Pulmonary artery endothelial cell (primary cell): Measurements from ENCODE around the gene IFT81. TPM values are rescaled to one million over a fixed set of nuclear protein-coding genes. Genes with fewer than 3 reads are reported as not detected.
A peak's percentile ranks its signal among the peaks of the same experiment; 100 is the strongest.

Source experiments
- DNase-seq: peaks from one replicate; pipeline ENCODE4 v3.0.0-alpha.2; 2011; ENCODE audit warnings: low read depth, low spot score
- total RNA-seq: library from RNA; depleted of rRNA; stranded (reverse); fragments of >200 nt; gene quantifications from 2 replicates; pipeline ENCODE4 v1.2.3, GENCODE V29; 2014

The IFT81 gene
- total RNA-seq, 1 donor from 2014 or later, result 8.4 TPM

DNA sequence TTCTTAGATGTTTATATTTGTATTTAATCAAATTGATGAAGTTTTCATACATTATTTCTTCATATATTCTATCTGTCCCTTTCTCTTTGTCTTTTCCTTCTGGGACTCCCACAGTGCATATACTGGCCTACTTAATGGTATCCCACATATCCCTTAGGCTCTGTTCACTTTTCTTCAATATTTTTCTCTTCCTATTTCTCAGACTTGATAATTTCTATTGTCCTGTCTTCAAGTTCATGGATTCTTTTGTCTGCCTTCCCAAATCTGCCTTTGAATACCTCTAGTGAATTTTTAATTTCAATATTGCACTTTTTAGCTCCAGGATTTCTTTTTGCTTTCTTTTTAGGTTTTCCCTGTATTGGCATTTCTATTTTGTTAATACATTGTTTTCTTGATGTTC is 33.4 kb downstream of the IFT81 start:
- DNase-seq, result no peak

GRCh38 chr12:110159671-110160245 is 35.6 kb downstream of the IFT81 start:
- DNase-seq, result no peak

GRCh38 chr12:110165540-110166159 is 41.5 kb downstream of the IFT81 start:
- DNase-seq, result no peak

DNA sequence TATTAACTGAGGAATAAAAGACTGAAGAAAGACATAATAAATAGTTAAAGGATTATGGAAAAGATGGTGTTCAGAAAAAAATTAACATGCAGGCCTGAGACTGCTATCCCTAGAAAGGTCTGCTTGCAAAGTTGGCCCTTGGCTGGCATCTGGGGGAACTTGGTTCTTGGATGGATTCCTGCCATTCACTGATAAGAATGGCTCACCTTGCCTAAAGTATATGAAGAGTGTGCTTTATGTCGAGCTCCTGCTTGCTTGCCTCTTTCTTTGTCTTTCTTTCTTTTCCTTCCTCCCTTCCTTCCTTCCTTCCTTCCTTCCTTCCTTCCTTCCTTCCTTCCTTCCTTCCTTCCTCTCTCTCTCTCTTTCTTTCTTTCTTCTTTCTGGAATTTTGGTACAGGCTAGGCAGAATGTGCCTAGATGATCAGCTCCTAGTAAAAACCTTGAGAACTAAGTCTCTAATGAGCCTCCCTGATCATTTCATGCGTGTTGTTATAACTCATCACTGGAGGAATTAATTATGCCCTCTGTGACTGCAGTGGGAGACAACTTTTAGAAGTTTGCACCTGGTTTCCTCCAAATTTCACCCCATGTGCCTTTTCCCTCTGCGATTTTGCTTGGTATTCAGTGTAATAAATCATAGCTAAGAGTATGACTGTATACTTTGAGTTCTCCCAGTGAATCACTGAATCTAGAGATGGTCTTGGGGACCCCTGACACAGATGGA is 44.7 kb downstream of the IFT81 start:
- DNase-seq, result no peak

DNA sequence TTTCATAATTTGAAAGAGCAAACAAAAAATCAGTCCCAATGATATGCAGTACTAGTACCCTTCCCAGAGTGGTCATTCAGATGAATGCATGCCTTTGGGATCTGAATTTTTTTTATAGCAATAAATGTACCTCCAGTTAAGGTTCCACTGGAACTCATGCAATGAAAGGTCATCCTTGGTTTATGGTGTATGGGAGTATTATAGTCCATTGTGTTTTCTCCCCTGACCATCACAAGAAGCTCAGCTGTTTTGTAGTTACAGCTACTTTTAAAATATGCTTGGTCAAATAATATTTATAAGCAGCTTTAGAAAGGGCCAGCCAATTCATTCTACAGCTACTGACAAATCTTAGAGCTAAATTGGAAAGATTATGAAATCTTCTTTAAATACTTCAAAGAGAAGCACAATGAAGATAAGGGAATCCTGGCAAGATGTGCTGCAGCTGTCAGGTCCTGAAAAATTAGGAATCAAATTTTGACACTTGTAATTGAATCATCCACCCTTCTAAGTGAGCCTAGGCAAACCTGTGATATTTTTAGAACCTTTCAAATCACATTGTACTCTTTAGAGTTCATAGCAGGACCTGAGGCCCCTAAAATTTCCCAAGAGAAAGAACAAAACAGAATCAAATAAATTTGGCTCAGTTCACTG is 46.5 kb downstream of the IFT81 start:
- no peak for DNase-seq

DNA sequence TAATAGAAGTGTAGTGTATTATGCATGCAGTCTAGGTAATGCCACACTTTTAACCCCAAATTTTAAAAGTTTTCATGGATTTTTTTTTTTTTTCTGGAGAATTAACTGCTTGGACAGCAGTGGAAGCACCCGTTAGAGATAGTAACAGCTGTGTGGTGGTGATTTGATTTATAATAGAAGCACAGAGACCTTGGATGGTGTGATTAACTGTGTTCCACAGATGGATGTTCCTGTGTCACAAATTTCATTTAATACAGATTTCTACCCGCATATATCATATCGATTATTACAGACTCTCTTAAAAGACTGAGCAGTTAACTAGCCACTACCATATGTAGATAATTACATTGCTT is 47.0 kb downstream of the IFT81 start:
- no peak for DNase-seq

GRCh38 chr12:110171636-110172035 is 47.5 kb downstream of the IFT81 start:
- DNase-seq, result no peak

- no peak for DNase-seq
Measured at GRCh38 chr12:110174373-110174996, 50.3 kb downstream of the IFT81 start.

DNA sequence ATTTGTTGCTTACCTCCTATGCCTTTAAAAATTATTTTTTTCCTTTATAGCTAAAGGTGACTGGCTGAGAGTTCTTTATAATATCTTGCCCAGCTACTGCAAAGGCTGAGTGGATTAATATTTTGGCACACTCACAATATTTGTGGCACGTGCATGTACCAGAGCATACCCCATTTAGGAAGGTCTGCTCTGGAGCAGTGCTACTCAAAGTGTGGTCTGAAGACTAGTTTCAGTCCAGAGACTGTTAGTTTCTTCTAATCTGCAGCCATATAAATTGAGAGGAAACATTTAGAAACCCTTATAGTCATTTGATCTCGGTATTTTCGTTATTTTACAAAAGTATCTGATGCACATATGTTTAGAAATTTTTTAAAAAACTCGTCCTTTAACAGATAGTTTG is 51.0 kb downstream of the IFT81 start:
- DNase-seq, result no peak

DNA sequence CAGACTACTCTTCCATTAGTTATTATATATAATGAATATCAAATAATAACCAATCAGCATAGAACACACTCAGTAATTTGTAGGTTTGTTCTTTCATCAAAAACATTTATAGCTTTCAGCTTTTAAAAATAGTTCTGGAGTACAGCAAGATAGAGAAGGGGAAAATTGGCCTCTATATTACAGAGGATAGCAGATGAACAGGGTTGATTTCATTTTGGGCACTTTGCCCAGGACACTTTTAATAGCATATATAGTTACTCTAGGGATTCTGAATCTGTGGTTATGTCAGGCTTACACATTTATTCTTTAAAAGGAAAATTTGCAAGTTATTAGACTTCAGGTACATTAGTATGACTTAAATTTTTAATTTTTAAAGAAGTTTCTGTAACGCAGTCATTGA is 52.6 kb downstream of the IFT81 start:
- DNase-seq, result no peak

GRCh38 chr12:110179291-110179690 is 55.1 kb downstream of the IFT81 start:
- no peak for DNase-seq

GRCh38 chr12:110180591-110181005 is 56.4 kb downstream of the IFT81 start:
- DNase-seq, result no peak

DNA sequence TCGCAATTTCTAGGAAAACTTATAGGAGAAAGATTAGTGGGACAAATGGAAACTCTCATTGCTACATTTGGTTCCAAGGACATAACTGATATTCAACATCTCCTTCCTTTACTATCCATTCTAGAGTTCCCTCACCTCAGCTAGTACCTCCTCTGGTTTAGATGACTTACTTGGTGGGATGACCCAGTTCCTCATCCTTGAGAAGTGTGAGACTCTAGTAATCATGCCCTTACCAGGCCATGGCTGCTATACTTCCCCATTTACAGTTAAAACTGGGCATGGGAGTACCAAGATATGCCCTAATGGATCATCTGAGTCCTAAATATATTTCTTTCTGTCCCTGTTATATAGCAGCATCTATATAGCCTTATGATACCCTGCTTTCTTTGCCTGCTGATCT is 58.1 kb downstream of the IFT81 start:
- no peak for DNase-seq

DNA sequence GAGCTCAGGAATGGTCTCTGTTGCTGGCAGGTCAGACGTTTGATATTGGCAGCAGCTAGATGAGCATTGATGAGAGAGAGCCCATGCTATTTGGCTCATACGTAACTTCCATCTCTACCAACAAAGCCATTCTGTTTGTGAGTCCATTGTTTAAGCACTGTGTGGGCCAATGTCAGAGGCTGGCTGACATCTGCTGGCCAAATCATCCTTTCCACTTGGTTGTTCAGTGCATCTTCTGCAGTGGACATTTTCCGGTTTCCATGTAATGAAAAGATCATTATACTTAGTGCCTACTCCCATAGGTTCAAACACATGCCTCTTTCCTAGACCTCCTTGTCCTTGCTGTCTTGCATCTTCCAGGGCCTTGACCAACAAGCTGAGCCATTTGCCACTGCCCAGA is 59.2 kb downstream of the IFT81 start:
- no peak for DNase-seq

GRCh38 chr12:110185626-110186025 is 61.5 kb downstream of the IFT81 start:
- no peak for DNase-seq

DNA sequence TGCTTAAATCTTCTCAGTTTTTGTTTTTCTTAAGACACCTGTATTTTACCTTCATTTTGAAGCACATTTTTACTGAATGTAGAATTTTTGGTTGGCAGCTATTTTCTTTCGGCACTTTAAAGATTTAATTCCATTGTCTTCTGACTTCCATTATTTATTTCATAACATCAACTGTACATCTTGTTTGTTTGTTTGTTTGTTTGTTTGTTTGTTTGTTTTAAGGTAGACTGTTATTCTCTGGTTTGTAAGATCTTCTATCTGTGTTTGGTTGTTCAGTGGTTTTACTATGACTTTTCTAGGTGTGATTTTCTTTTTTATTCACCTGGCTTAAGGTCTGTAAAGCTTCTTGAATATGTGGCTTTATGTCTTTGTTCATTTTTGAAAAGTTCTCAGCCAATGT is 61.9 kb downstream of the IFT81 start:
- no peak for DNase-seq

DNA sequence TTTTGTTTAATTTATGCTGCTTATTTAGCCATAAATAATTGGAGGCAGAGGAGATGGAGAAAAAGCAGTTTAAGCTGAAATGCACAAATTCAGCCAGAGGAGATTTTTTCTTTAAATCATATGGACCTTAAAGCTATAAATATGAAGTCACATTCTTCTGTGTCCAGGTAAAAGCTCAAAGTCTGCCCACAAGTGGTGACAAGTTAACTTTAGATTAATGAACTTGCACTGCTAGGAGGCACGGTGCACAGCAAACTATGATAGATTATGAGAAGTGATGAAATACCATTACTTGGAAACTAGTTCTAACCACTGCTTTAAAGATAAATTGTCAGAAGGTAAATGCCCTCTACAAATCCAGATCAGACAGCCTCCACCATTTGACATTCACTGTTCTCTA is 69.0 kb downstream of the IFT81 start:
- DNase-seq, result no peak

DNA sequence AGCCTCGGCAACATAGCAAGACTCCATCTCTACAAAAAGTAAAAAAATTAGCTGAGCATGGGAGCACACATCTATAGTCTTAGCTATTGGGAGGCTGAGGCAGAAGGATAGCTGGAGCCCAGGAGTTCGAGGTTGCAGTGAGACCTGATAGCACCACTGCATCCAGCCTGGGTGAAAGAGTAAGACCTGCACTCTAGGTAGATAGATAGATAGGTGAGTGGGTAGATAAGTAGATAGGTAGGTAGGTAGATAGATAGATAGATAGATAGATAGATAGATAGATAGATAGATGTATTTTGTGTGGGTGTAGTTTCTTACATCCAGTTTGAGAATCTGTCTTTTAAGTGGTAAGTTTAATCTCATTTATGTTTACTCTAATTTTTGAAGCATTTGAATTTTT is 72.8 kb downstream of the IFT81 start:
- no peak for DNase-seq

GRCh38 chr12:110198386-110198785 is 74.2 kb downstream of the IFT81 start:
- no peak for DNase-seq

DNA sequence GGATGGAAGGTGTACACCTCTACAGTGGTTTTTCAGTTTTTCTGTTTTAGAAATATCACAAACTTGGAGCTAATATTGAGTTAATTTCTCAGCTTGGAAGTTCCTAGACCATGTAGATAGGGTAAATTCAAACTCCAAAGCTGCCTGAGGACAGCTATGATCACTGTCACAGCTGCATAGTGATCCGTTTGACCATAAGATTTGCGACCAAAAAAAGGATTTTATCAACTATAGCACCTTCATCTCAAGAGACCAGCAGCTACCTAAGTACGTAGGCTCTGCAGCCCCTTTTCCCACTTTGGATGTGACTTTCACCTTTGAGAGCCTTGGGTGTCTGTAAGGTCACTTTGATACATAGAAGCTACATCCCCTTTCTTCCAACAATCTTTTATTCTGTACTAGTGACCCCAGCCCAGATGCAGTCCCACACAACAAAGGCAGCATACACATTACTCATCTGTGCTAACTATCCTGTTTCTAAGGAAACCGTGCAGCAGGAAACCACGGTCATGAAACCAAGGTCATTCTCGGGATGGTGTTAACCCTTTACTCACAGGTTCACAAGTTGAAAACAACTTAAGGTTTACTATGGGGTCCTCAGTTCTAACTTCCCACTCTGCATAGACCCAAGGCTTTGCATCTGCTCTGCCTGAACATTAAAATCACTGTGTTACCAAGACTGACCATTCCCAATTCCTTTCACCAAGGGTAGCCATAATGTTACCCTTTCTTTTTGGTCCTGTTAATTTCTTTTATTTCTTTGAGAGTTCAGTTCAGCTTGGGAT is 75.4 kb downstream of the IFT81 start:
- DNase-seq, result peak; percentile 72

- DNase-seq, result no peak
Measured at GRCh38 chr12:110200124-110200417, 75.9 kb downstream of the IFT81 start.

DNA sequence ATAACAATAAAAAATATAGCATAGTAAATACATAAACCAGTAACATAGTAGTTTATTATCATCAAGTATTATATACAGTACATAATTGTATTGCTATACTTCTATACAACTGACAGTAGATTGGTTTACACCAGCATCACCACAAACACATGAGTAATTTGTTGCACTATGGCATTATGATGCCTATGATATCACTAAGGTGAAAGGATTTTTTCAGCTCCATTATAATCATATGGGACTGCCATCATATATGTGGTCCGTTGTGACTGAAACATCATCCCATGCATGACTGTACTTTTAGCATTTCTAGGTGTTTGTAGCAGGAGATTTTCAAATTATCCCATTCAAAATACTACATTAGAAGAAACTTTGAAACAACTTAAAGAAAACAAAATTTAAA is 77.8 kb downstream of the IFT81 start:
- DNase-seq, result no peak
